A549 (cell line): Measurements from ENCODE around the gene PHYH. TPM values are rescaled to one million over a fixed set of nuclear protein-coding genes. Genes with fewer than 3 reads are reported as not detected.

Experiments used
- ATAC-seq, 2 experiments: fragments of 200-7000 bp in 1 of 2; fragments of >200 bp in 1 of 2; cut with Nextera tagmentation in 1 of 2; cut with Tn5 transposase in 1 of 2; 3 replicates each; pipeline versions ENCODE4 v1.8.0 to v1.9.1; 2018 to 2020; ENCODE audit warnings: mild to moderate bottlenecking in 1 of 2, moderate library complexity in 1 of 2
- CTCF ChIA-PET: fragments of 300-600 bp; sonication (Branson Sonifier 250); formaldehyde crosslinking; extraction: SDS; loops from one replicate; lab custom pipeline; 2021; ENCODE audit warnings: antibody characterized with exemption, inconsistent platforms; lab: Yijun Ruan, JAX
- POLR2A ChIA-PET: fragments of 350-600 bp; formaldehyde crosslinking; extraction: SDS; loops from one replicate; lab custom pipeline; 2021; ENCODE audit warnings: antibody characterized with exemption, inconsistent platforms; lab: Yijun Ruan, JAX
- DNase-seq, 2 experiments: peaks; one replicate each; pipeline versions ENCODE4 v3.0.0 to v3.0.0-alpha.2; 2011 to 2016; ENCODE audit warnings: low read depth in 1 of 2, low spot score in 1 of 2
- FAIRE-seq: peaks from 2 replicates; lab custom pipeline; 2011; peaks lifted over from hg19 to GRCh38; lab: Jason Lieb, UNC
- H3K27ac ChIP-seq, 2 experiments: fragments of >200 bp; sonication (Bioruptor Twin); formaldehyde crosslinking; 3 replicates each; pipeline ENCODE4 v1.5.1; 2016 to 2017
- H3K4me1 ChIP-seq: fragments of >200 bp; sonication (Bioruptor Twin); formaldehyde crosslinking; 3 replicates; pipeline ENCODE4 v1.6.1; 2016
- H3K4me2 ChIP-seq: fragments of >200 bp; sonication (Bioruptor Twin); formaldehyde crosslinking; 3 replicates; pipeline ENCODE4 v1.6.1; 2016
- H3K4me3 ChIP-seq: fragments of >200 bp; sonication (Bioruptor Twin); formaldehyde crosslinking; 3 replicates; pipeline ENCODE4 v1.5.1; 2016
- H3K9me3 ChIP-seq: fragments of >200 bp; sonication (Bioruptor Twin); formaldehyde crosslinking; 3 replicates; pipeline ENCODE4 v1.6.1; 2016
- BHLHE40 ChIP-seq: IDR thresholded peaks from 2 replicates; pipeline ENCODE4 v1.6.1; 2012; ENCODE audit warnings: low read depth, low read length, inconsistent platforms
- CBX2 ChIP-seq: fragments of 200-600 bp; sonication (generic); IDR thresholded peaks from 2 replicates; pipeline ENCODE4 v1.6.1; 2016; ENCODE audit warnings: low read depth, mild to moderate bottlenecking, borderline replicate concordance
- CEBPB ChIP-seq, 2 experiments: fragments of >200 bp in 1 of 2; sonication (Bioruptor Twin) in 1 of 2; formaldehyde crosslinking in 1 of 2; IDR thresholded peaks; 2 replicates each; pipeline ENCODE4 v1.6.1; 2012 to 2016
- CTCF ChIP-seq: fragments of >200 bp; sonication (Bioruptor Twin); formaldehyde crosslinking; IDR thresholded peaks from 3 replicates; pipeline ENCODE4 v1.5.1; 2016
- E2F6 ChIP-seq: IDR thresholded peaks from 2 replicates; pipeline ENCODE4 v1.6.1; 2012; ENCODE audit warnings: low read depth, borderline replicate concordance
- EHF ChIP-seq: fragments of 250-450 bp; sonication (Bioruptor Pico); IDR thresholded peaks from 2 replicates; pipeline ENCODE4 v1.5.0; 2020; ENCODE audit warnings: mild to moderate bottlenecking
- EHMT2 ChIP-seq: fragments of 200-600 bp; sonication (generic); IDR thresholded peaks from 2 replicates; pipeline ENCODE4 v1.6.1; 2016; ENCODE audit warnings: antibody characterized with exemption, low read depth, mild to moderate bottlenecking, moderate library complexity
- FOXS1 ChIP-seq: fragments of 250-450 bp; sonication (Bioruptor Pico); IDR thresholded peaks from 2 replicates; pipeline ENCODE4 v1.5.0; 2020; ENCODE audit warnings: mild to moderate bottlenecking, moderate library complexity
- HMGXB4 ChIP-seq: fragments of 250-450 bp; sonication (Bioruptor Pico); IDR thresholded peaks from 2 replicates; pipeline ENCODE4 v1.5.0; 2021; ENCODE audit warnings: mild to moderate bottlenecking, moderate library complexity, borderline replicate concordance
- HOXB13 ChIP-seq: fragments of 250-450 bp; sonication (Bioruptor Pico); IDR thresholded peaks from 2 replicates; pipeline ENCODE4 v1.5.0; 2020; ENCODE audit warnings: low read depth, mild to moderate bottlenecking, moderate library complexity
- MAFK ChIP-seq: fragments of 450-650 bp; IDR thresholded peaks from 2 replicates; pipeline ENCODE4 v1.6.1; 2014; ENCODE audit not compliant: partially characterized antibody
- MAX ChIP-seq: IDR thresholded peaks from 2 replicates; pipeline ENCODE4 v1.6.1; 2012
- MAZ ChIP-seq: fragments of 150-350 bp; IDR thresholded peaks from 2 replicates; pipeline ENCODE4 v1.6.1; 2014; ENCODE audit warnings: antibody characterized with exemption, low read depth, low read length, borderline replicate concordance
- NFE2L2 ChIP-seq: fragments of 150-350 bp; conservative IDR thresholded peaks from 2 replicates; pipeline ENCODE4 v1.6.1; 2014; ENCODE audit warnings: low read length
- NPAS2 ChIP-seq: fragments of 250-450 bp; sonication (Bioruptor Pico); IDR thresholded peaks from 2 replicates; pipeline ENCODE4 v1.8.0; 2022; ENCODE audit warnings: mild to moderate bottlenecking, moderate library complexity, borderline replicate concordance
- NR3C1 ChIP-seq: fragments of >200 bp; sonication (Bioruptor Twin); formaldehyde crosslinking; IDR thresholded peaks from 3 replicates; pipeline ENCODE4 v1.6.1; 2017
- POLR2A ChIP-seq: IDR thresholded peaks from 2 replicates; pipeline ENCODE4 v1.6.1; 2012; ENCODE audit warnings: mild to moderate bottlenecking, low read length
- RAD21 ChIP-seq, 2 experiments: fragments of >200 bp in 1 of 2; sonication (Bioruptor Twin) in 1 of 2; formaldehyde crosslinking in 1 of 2; IDR thresholded peaks in 1 of 2; conservative IDR thresholded peaks in 1 of 2; 2 replicates in 1 of 2; 3 replicates in 1 of 2; pipeline ENCODE4 v1.6.1; 2012 to 2018; ENCODE audit warnings: inconsistent platforms in 1 of 2
- RNF2 ChIP-seq: fragments of 200-600 bp; sonication (generic); IDR thresholded peaks from 2 replicates; pipeline ENCODE4 v1.6.1; 2016; ENCODE audit warnings: low read depth, mild to moderate bottlenecking, antibody characterized with exemption, moderate library complexity, borderline replicate concordance
- TFCP2L1 ChIP-seq: fragments of 250-450 bp; sonication (Bioruptor Pico); IDR thresholded peaks from 2 replicates; pipeline ENCODE4 v1.5.0; 2021; ENCODE audit warnings: mild to moderate bottlenecking
- USF2 ChIP-seq: fragments of 450-650 bp; IDR thresholded peaks from 2 replicates; pipeline ENCODE4 v1.6.1; 2014; ENCODE audit warnings: antibody characterized with exemption
- ZC3H11A ChIP-seq: fragments of 450-650 bp; IDR thresholded peaks from 2 replicates; pipeline ENCODE4 v1.6.1; 2014; ENCODE audit warnings: antibody characterized with exemption, mild to moderate bottlenecking
- ZFP36 ChIP-seq: fragments of 450-650 bp; IDR thresholded peaks from 2 replicates; pipeline ENCODE4 v1.6.1; 2014; ENCODE audit warnings: borderline replicate concordance; ENCODE audit not compliant: partially characterized antibody
- ZNF302 ChIP-seq: fragments of 250-450 bp; sonication (Bioruptor Pico); IDR thresholded peaks from 2 replicates; pipeline ENCODE4 v1.9.0; 2021; ENCODE audit warnings: inconsistent platforms, mild to moderate bottlenecking, moderate library complexity
- WGBS: methylation state at CpG from one replicate; pipeline ENCODE4 v1.1.6; 2017; ENCODE audit errors: missing lambda C conversion rate; 5-methylcytosine and 5-hydroxymethylcytosine counted together
- polyA plus RNA-seq, 4 experiments: library from polyadenylated mRNA; depleted of rRNA in 3 of 4; stranded (reverse); fragments of >200 nt; fragmentation: RNase III in 1 of 4; extraction: RNeasy Plus Mini Kit Qiagen cat#74134 plus additional on column Dnase treatment in 1 of 4; gene quantifications; 2 replicates in 3 of 4; 3 replicates in 1 of 4; pipeline ENCODE4 v1.2.3, GENCODE V29; 2011 to 2017

Gene PHYH
- polyA plus RNA-seq, 2 of the 4 experiments (the other 2 are of a cell fraction) = 25.6 to 26.3 TPM

- no peak for ATAC-seq
- no peak overlapping the region for H3K4me3 ChIP-seq
- no peak for DNase-seq
- POLR2A ChIA-PET = no interaction called here
- H3K4me2 ChIP-seq = no peak overlapping the region
- H3K27ac ChIP-seq = no peak overlapping the region
- H3K9me3 ChIP-seq = no peaks in the 10 kb centered on the region
- H3K4me1 ChIP-seq = no peaks in the 10 kb centered on the region
- 86% methylated on average over 3 of the region's 3 CpGs for WGBS
- TF ChIP-seq ZNF302 (no peak), MAFK (no peak), BHLHE40 (no peak), CEBPB (IDR thresholded peaks at IDR 0.05) (no peak), NFE2L2 (no peak), NPAS2 (CRISPR knock-in tag) (no peak), ZFP36 (no peak), RAD21 (conservative IDR thresholded peaks at IDR 0.05 in 1 of 2, IDR thresholded peaks at IDR 0.05 in 1 of 2) (no peak), E2F6 (no peak), TFCP2L1 (no peak), USF2 (no peak), EHF (CRISPR knock-in tag) (no peak)
- CTCF ChIA-PET = interaction anchor here (1.4 to 2.4 kb wide), 2 partner anchors 10 to 27 kb away, joined by 3 to 11 read pairs; no protein-coding TSS in a partner anchor
- no peak for FAIRE-seq
Measured at GRCh38 chr10:13329565-13329964, 29.7 kb upstream of the PHYH start.

GRCh38 chr10:13328613-13329012 is 28.7 kb upstream of the PHYH start:
- no peak overlapping the region for H3K4me3 ChIP-seq
- FAIRE-seq (no peak), DNase-seq (no peak), ATAC-seq (no peak; a peak in 1 of 6 replicates)
- CTCF ChIA-PET = interaction anchor here (2.4 kb wide), 1 partner anchor 26 kb away, joined by 11 read pairs; no protein-coding TSS in a partner anchor
- no peak overlapping the region for H3K27ac ChIP-seq
- WGBS = 85% methylated on average over 9 of the region's 10 CpGs
- no peaks in the 10 kb centered on the region for H3K4me1 ChIP-seq
- no peak for TF ChIP-seq RNF2
- TF ChIP-seq NR3C1 = no peak
- no peak for TF ChIP-seq BHLHE40
- TF ChIP-seq CEBPB (IDR thresholded peaks at IDR 0.05) = no peak
- TF ChIP-seq MAZ = no peak
- no peak for TF ChIP-seq MAX
- no peak for TF ChIP-seq HOXB13 (CRISPR knock-in tag)
- no peak for TF ChIP-seq ZFP36
- no peak for TF ChIP-seq CBX2
- no peak for TF ChIP-seq FOXS1 (CRISPR knock-in tag)
- TF ChIP-seq POLR2A = no peak
- TF ChIP-seq CTCF = no peak
- no peak for TF ChIP-seq ZC3H11A
- no peak for TF ChIP-seq EHMT2
- no peak for TF ChIP-seq HMGXB4 (CRISPR knock-in tag)
- POLR2A ChIA-PET = no interaction called here
- no peak overlapping the region for H3K4me2 ChIP-seq
- no peaks in the 10 kb centered on the region for H3K9me3 ChIP-seq
